ENCODE results near the gene KIF19. TPM values are rescaled to one million over a fixed set of nuclear protein-coding genes. Genes with fewer than 3 reads are reported as not detected.

KIF19 gene
- polyA plus RNA-seq, 1 donor (not counting 4 experiments of a cell fraction or from before 2014, with no cell fraction given): not detected

DNA sequence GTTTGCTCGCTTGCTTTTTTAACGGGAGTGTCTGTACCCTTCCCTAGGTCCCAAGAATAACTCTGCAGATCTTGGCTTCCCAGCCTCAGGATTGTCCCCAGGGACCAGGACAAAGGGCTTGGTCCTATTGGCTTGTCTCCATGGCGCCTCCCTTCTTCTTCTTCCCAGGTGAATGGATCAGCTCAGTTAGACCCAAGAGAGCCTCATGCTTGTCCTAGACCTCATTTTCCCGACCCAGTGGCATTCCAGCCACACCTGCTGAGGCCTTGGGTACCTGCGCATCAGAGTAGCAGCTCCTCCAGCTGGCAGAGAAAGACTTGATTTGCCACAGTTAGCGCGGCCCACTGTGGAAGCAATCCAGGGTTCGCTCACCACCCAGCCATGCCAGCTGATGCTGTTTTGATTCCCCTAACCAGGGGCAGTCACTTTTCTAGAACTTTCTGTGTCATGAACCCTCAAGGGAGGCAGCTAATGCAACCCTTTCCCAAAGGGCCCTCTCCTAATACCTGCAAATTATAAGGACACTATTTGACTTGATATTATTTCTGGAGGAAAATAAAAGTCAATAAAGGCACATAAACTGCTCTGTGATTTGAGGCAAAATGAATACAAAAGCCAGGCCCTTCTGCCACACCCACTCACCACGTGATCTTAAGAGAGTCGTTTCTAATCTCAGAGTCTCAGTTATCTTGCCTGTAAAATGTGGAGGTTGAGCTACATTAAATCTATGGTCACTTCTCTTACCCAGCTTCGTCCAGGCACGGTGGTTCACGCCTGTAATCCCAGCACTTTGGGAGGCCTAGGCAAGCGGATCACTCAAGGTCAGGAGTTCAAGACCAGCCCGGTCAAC lies 55.2 kb downstream of the KIF19 start:
- no peak overlapping the region for H3K4me3 ChIP-seq (ENCODE audit: control insufficient read depth in 2 of 3, extremely low read depth in 1 of 3, insufficient read depth in 2 of 3, low read depth in 1 of 3, low read length in 3 of 3)
- H3K4me1 ChIP-seq (ENCODE audit: control insufficient read depth, extremely low read depth, insufficient read depth, low read length): peaks cover 18% of the 10 kb centered on the region
- FAIRE-seq (no peak), DNase-seq (ENCODE audit: low read depth, low spot score) (no peak)
- dilution Hi-C loops (cut with MboI; ENCODE audit: extremely low pct_ligation_motif_present, low sequenced_read_pairs): no loop called here
- H3K27ac ChIP-seq (ENCODE audit: control insufficient read depth, insufficient read depth, low read length): no peak overlapping the region
- no peak overlapping the region for H2AFZ ChIP-seq (ENCODE audit: control insufficient read depth, low read length)
- H3K27me3 ChIP-seq (ENCODE audit: control insufficient read depth, extremely low read depth, insufficient read depth, low read length): no peaks in the 10 kb centered on the region
- no peaks in the 10 kb centered on the region for H3K9me1 ChIP-seq (ENCODE audit: control insufficient read depth, extremely low read depth, insufficient read depth, low read length)
- TF ChIP-seq, protein P1, sequence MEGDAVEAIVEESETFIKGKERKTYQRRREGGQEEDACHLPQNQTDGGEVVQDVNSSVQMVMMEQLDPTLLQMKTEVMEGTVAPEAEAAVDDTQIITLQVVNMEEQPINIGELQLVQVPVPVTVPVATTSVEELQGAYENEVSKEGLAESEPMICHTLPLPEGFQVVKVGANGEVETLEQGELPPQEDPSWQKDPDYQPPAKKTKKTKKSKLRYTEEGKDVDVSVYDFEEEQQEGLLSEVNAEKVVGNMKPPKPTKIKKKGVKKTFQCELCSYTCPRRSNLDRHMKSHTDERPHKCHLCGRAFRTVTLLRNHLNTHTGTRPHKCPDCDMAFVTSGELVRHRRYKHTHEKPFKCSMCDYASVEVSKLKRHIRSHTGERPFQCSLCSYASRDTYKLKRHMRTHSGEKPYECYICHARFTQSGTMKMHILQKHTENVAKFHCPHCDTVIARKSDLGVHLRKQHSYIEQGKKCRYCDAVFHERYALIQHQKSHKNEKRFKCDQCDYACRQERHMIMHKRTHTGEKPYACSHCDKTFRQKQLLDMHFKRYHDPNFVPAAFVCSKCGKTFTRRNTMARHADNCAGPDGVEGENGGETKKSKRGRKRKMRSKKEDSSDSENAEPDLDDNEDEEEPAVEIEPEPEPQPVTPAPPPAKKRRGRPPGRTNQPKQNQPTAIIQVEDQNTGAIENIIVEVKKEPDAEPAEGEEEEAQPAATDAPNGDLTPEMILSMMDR (optimal IDR thresholded peaks at IDR 0.05 in 1 of 3, IDR thresholded peaks at IDR 0.05 in 1 of 3, conservative IDR thresholded peaks at IDR 0.05 in 1 of 3; ENCODE audit: extremely low read depth in 1 of 3, insufficient read depth in 2 of 3, low read length in 3 of 3): no peak
- no peak for TF ChIP-seq EZH2 (IDR thresholded peaks at IDR 0.05; ENCODE audit: low read length)
- no peaks in the 10 kb centered on the region for H3K79me2 ChIP-seq (ENCODE audit: control insufficient read depth, insufficient read depth, low read length)
- H3K36me3 ChIP-seq (ENCODE audit: control insufficient read depth in 2 of 2, extremely low read depth in 1 of 2, insufficient read depth in 2 of 2, low read length in 2 of 2): no peaks in the 10 kb centered on the region
- no peaks in the 10 kb centered on the region for H4K20me1 ChIP-seq (ENCODE audit: control insufficient read depth, extremely low read depth, insufficient read depth, low read length)
- no peaks in the 10 kb centered on the region for H3K9me3 ChIP-seq (ENCODE audit: control insufficient read depth, low read depth, low read length)
- H3K9ac ChIP-seq (ENCODE audit: control insufficient read depth, extremely low read depth, insufficient read depth, low read length): no peak overlapping the region
- no peak overlapping the region for H3K4me2 ChIP-seq (ENCODE audit: control insufficient read depth, extremely low read depth, insufficient read depth, low read depth, low read length)

DNA sequence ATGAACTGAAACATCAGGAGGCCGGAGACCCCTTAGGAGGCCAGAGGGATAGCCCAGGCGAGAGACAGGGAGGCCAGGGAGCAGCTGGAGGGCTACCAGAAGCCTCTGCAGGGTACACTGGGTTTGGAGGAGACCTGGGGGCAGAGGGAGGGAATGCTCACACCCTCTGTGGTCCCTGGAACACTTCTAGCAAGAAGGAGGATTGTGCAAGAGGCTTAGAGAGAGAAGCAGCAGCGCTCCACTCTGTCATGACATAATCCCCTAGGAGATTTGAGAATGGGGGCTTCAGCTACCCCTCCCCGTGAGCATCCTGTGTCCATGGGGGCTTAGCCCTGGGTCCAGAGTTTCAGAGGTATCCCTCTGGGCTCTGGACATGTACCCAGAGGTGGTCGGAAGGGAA lies 57.1 kb downstream of the KIF19 start:
- no peak overlapping the region for H3K4me3 ChIP-seq (ENCODE audit: control insufficient read depth in 2 of 3, extremely low read depth in 1 of 3, insufficient read depth in 2 of 3, low read depth in 1 of 3, low read length in 3 of 3)
- no peaks in the 10 kb centered on the region for H3K9me1 ChIP-seq (ENCODE audit: control insufficient read depth, extremely low read depth, insufficient read depth, low read length)
- H3K4me2 ChIP-seq (ENCODE audit: control insufficient read depth, extremely low read depth, insufficient read depth, low read depth, low read length): no peak overlapping the region
- H4K20me1 ChIP-seq (ENCODE audit: control insufficient read depth, extremely low read depth, insufficient read depth, low read length): no peaks in the 10 kb centered on the region
- FAIRE-seq (no peak), DNase-seq (ENCODE audit: low read depth, low spot score) (no peak)
- H2AFZ ChIP-seq (ENCODE audit: control insufficient read depth, low read length): no peak overlapping the region
- no peaks in the 10 kb centered on the region for H3K79me2 ChIP-seq (ENCODE audit: control insufficient read depth, insufficient read depth, low read length)
- H3K9me3 ChIP-seq (ENCODE audit: control insufficient read depth, low read depth, low read length): no peaks in the 10 kb centered on the region
- peaks cover 18% of the 10 kb centered on the region for H3K4me1 ChIP-seq (ENCODE audit: control insufficient read depth, extremely low read depth, insufficient read depth, low read length)
- H3K36me3 ChIP-seq (ENCODE audit: control insufficient read depth in 2 of 2, extremely low read depth in 1 of 2, insufficient read depth in 2 of 2, low read length in 2 of 2): no peaks in the 10 kb centered on the region
- no peak overlapping the region for H3K9ac ChIP-seq (ENCODE audit: control insufficient read depth, extremely low read depth, insufficient read depth, low read length)
- TF ChIP-seq, protein P1 (optimal IDR thresholded peaks at IDR 0.05 in 1 of 3, IDR thresholded peaks at IDR 0.05 in 1 of 3, conservative IDR thresholded peaks at IDR 0.05 in 1 of 3; ENCODE audit: extremely low read depth in 1 of 3, insufficient read depth in 2 of 3, low read length in 3 of 3): no peak
- TF ChIP-seq EZH2 (IDR thresholded peaks at IDR 0.05; ENCODE audit: low read length): no peak
- dilution Hi-C loops (cut with MboI; ENCODE audit: extremely low pct_ligation_motif_present, low sequenced_read_pairs): no loop called here
- peaks cover 8% of the 10 kb centered on the region for H3K27me3 ChIP-seq (ENCODE audit: control insufficient read depth, extremely low read depth, insufficient read depth, low read length)
- H3K27ac ChIP-seq (ENCODE audit: control insufficient read depth, insufficient read depth, low read length): no peak overlapping the region
